IMR-90 (cell line): ENCODE results near the gene PKD1.

Source experiments
- BHLHE40 ChIP-seq: fragments of 150-350 bp; IDR thresholded peaks from 2 replicates; pipeline ENCODE4 v1.6.1; 2016; ENCODE audit warnings: mild to moderate bottlenecking, low read depth, low read length
- CEBPB ChIP-seq: IDR thresholded peaks from 2 replicates; pipeline ENCODE4 v1.6.1; 2012; ENCODE audit warnings: low read depth, low read length, improper control_type of control experiment
- CHD1 ChIP-seq: IDR thresholded peaks from 2 replicates; pipeline ENCODE4 v1.6.1; 2012; ENCODE audit warnings: low read depth, low read length, improper control_type of control experiment
- MAFK ChIP-seq: IDR thresholded peaks from 2 replicates; pipeline ENCODE4 v1.6.1; 2012; ENCODE audit warnings: low read depth, low read length, improper control_type of control experiment
- MXI1 ChIP-seq: IDR thresholded peaks from 2 replicates; pipeline ENCODE4 v1.6.1; 2012; ENCODE audit warnings: low read depth, mild to moderate bottlenecking, low read length, moderate library complexity, borderline replicate concordance
- NFE2L2 ChIP-seq: fragments of 150-350 bp; IDR thresholded peaks from 2 replicates; pipeline ENCODE4 v1.6.1; 2016; ENCODE audit warnings: low read depth, mild to moderate bottlenecking, low read length
- POLR2A ChIP-seq: IDR thresholded peaks from 2 replicates; pipeline ENCODE4 v1.6.1; 2012; ENCODE audit warnings: mild to moderate bottlenecking, low read depth, low read length
- RAD21 ChIP-seq: IDR thresholded peaks from 2 replicates; pipeline ENCODE4 v1.6.1; 2012; ENCODE audit warnings: low read length, improper control_type of control experiment
- RCOR1 ChIP-seq: IDR thresholded peaks from 2 replicates; pipeline ENCODE4 v1.6.1; 2012; ENCODE audit warnings: mild to moderate bottlenecking, low read length, improper control_type of control experiment; ENCODE audit not compliant: insufficient replicate concordance
- RFX5 ChIP-seq: IDR thresholded peaks from 2 replicates; pipeline ENCODE4 v1.8.0; 2012; ENCODE audit warnings: low read depth, mild to moderate bottlenecking, low read length, moderate library complexity
- SMC3 ChIP-seq: fragments of 150-350 bp; IDR thresholded peaks from 2 replicates; pipeline ENCODE4 v1.6.1; 2016; ENCODE audit warnings: low read depth, mild to moderate bottlenecking, antibody characterized with exemption, low read length, moderate library complexity
- TF ChIP-seq, protein P1 (sequence below): conservative IDR thresholded peaks from 2 replicates; pipeline ENCODE4 v1.5.1; 2012; ENCODE audit warnings: mild to moderate bottlenecking, low read depth, low read length, improper control_type of control experiment
- TF ChIP-seq, protein P2 (sequence below): fragments of 150-350 bp; IDR thresholded peaks from 2 replicates; pipeline ENCODE4 v1.6.1; 2016; ENCODE audit warnings: low read depth, mild to moderate bottlenecking, low read length, moderate library complexity, borderline replicate concordance
- TF ChIP-seq, protein P3 (sequence below): fragments of 150-350 bp; IDR thresholded peaks from 2 replicates; pipeline ENCODE4 v1.6.1; 2017; ENCODE audit warnings: mild to moderate bottlenecking, antibody characterized with exemption, low read length, low read depth

DNA sequence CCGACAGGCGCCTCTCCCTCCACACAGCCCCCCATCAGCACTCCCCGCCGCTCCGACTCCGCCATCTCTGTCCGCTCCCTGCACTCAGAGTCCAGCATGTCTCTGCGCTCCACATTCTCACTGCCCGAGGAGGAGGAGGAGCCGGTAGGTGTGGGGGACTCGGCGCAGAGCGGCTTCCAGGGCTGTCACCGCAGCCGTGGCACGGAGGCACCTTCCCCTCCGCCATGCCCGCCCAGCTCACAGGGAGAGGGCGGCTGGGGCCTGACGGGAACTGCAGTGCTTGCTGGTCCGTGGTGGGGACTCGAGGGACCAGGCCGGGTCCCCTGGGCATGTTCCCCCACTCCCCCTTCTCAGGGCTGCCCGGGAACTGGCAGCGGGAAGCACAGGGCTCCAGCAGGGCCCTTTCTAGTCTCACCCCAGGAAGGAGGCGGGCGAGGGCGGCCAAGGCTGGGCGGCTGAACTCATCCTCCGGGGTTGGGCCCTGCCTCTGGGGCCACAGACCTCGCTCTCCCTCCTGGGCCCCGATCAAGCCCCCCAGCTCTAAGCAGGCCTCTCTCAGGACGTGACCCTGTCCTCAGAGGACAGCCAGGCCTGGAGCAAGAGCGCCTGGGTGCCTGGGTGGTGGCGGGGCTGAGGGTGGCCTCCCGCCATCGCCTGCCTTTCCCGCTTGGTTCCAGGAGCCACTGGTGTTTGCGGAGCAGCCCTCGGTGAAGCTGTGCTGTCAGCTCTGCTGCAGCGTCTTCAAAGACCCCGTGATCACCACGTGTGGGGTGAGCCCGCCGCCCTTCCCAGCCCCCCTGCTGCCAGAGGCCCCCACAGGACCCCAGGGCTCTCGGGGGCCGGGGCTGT is 35.1 kb upstream of the PKD1 start:
- TF ChIP-seq, protein P1, sequence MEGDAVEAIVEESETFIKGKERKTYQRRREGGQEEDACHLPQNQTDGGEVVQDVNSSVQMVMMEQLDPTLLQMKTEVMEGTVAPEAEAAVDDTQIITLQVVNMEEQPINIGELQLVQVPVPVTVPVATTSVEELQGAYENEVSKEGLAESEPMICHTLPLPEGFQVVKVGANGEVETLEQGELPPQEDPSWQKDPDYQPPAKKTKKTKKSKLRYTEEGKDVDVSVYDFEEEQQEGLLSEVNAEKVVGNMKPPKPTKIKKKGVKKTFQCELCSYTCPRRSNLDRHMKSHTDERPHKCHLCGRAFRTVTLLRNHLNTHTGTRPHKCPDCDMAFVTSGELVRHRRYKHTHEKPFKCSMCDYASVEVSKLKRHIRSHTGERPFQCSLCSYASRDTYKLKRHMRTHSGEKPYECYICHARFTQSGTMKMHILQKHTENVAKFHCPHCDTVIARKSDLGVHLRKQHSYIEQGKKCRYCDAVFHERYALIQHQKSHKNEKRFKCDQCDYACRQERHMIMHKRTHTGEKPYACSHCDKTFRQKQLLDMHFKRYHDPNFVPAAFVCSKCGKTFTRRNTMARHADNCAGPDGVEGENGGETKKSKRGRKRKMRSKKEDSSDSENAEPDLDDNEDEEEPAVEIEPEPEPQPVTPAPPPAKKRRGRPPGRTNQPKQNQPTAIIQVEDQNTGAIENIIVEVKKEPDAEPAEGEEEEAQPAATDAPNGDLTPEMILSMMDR: no peak
- TF ChIP-seq POLR2A (no peak), CEBPB (no peak), NFE2L2 (no peak), SMC3 (no peak), BHLHE40 (no peak), MAFK (no peak), MXI1 (no peak), CHD1 (no peak), RAD21 (no peak), RFX5 (no peak), RCOR1 (no peak)
- TF ChIP-seq, protein P2, sequence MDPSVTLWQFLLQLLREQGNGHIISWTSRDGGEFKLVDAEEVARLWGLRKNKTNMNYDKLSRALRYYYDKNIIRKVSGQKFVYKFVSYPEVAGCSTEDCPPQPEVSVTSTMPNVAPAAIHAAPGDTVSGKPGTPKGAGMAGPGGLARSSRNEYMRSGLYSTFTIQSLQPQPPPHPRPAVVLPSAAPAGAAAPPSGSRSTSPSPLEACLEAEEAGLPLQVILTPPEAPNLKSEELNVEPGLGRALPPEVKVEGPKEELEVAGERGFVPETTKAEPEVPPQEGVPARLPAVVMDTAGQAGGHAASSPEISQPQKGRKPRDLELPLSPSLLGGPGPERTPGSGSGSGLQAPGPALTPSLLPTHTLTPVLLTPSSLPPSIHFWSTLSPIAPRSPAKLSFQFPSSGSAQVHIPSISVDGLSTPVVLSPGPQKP: no peak
- TF ChIP-seq, protein P3, sequence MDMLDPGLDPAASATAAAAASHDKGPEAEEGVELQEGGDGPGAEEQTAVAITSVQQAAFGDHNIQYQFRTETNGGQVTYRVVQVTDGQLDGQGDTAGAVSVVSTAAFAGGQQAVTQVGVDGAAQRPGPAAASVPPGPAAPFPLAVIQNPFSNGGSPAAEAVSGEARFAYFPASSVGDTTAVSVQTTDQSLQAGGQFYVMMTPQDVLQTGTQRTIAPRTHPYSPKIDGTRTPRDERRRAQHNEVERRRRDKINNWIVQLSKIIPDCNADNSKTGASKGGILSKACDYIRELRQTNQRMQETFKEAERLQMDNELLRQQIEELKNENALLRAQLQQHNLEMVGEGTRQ: no peak
